HUDEP-2 (cell line): Measurements from ENCODE around the gene NDRG4.

ENCODE experiments used
- DNase-seq, 76 experiments: peaks; one replicate each; lab custom pipeline; 2025; ENCODE audit not compliant: unreplicated experiment in 76 of 76; lab: John Stamatoyannopoulos, UW

Gene NDRG4

DNA sequence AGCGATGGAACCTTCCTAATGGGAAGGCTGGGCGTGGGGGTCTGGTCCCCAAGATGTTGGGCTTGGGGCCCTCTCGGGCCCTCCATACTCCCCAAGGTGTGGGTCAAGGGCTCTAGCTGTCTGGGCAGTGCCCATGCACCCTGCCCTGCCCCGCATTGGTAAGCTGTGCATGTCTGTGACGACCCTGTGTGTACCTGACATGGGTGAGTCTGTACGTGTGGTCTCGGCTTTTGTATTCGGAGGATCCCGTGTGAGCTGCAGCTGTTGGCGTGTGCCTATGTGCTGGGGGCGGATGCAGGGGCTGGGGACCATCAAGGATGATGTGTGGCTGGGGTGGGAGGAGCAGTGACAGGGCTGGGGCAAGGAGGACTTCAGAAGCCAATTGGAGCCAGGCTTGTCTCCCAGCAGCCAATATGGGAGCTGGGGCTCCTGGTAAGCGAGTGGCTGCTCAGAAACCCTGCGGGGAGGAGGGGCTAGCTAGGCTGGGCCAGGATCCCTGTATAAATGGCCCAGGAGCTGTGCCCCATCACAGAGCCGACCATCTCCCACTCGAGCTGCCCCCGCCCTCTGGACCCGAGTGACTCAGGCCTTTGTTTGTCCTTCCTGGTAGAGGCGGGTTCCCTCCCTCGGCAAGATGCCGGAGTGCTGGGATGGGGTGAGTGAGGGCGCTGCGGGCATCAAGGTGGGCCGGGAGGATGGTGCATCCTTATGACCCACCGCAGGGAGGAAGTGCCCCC, at the start of gene NDRG4:
NDRG4 (plus strand) TSS at position 529 of the 737 bp plus-strand sequence; CDS start at position 635, 106 bp downstream.
- DNase-seq = peak in 30 of 76 experiments; percentile 18 to 55 (median 34)

DNA sequence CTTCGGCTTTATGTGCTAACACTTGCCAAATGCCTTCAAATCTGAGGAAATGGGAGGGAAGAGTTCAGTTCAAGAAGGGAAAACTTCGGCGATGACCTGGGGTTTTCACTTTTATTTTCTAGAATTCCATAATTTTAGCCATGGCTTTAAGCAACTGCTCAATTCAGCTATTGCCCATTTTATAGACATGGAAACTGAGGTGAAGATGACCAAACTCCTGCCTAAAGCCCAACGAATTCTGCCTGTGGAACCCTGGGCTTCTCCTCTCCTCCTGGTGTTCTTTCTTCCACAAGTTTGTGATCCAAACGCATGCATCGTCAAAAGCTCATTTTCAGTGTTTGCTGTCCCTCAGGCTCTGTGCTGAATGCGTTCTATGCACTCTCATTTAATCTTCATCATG, 49.4 kb upstream of the NDRG4 start:
- no peak for DNase-seq

DNA sequence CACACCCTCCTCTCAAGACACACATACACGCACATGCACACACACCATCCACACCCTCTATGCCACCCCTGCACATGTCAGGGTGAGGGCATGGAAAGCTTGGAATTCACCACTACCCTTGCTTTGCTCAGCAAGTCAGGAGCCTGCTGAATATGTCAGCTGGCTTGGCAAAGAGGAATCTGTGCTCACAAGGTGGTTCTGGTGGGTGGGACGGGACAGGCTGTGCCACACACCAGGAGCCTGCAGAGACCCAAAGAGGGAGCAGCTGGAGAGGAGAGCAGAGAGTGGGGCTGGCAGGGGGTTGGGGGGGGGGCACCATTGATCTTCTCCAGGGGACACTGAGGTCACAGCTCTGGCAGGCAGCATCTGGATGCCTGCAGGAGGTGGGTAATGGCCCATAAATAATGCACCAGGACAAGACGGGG, 48.7 kb upstream of the NDRG4 start:
- DNase-seq = no peak

GRCh38 chr16:58451945-58452401, 48.0 kb upstream of the NDRG4 start:
- DNase-seq = peak in 16 of 76 experiments; percentile 7 to 33 (median 20)

GRCh38 chr16:58452640-58453039, 47.3 kb upstream of the NDRG4 start:
- DNase-seq = no peak

DNA sequence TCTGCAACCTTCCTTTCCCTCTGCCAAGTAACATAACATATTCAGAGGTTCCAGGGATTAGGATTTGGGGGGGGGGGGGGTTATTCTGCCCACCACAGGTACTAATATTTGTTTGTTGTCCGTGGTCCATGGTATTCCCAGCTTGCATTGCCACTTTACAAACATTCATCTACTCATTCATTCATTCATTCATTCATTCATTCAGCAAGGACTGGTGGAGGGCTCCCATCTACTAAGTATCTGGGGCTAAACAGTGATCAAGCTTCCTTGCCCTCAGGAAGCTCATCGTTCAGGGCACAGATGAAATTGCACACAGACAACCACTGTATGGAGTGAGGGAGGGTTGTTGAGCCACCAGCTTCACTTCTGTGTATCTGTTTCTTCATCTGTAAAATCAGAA, 45.8 kb upstream of the NDRG4 start:
- DNase-seq = no peak

GRCh38 chr16:58454856-58455255, 45.1 kb upstream of the NDRG4 start:
- no peak for DNase-seq

DNA sequence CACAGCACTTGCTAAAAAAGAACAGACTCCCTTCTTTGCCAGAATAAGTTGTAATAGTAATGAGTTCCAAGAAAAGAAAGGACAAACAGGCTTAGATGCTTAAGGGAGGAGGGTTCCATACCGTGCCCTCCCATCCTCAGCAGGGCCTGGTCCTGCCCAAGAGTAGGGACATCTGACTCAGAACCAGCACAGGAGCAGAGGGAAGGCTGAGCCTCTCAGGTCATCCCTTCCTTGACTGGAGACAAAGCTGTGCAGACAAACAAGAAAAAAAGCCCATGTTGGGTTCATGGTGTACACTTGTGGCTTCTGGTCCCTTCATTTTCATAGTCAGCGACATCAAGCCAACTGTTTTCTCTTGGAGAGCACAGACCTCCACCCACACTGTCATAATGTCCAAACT, 44.2 kb upstream of the NDRG4 start:
- DNase-seq = peak in 1 of 76 experiments; percentile 30

GRCh38 chr16:58456193-58456592, 43.8 kb upstream of the NDRG4 start:
- peak in 52 of 76 experiments; percentile 8 to 69 (median 38) for DNase-seq

DNA sequence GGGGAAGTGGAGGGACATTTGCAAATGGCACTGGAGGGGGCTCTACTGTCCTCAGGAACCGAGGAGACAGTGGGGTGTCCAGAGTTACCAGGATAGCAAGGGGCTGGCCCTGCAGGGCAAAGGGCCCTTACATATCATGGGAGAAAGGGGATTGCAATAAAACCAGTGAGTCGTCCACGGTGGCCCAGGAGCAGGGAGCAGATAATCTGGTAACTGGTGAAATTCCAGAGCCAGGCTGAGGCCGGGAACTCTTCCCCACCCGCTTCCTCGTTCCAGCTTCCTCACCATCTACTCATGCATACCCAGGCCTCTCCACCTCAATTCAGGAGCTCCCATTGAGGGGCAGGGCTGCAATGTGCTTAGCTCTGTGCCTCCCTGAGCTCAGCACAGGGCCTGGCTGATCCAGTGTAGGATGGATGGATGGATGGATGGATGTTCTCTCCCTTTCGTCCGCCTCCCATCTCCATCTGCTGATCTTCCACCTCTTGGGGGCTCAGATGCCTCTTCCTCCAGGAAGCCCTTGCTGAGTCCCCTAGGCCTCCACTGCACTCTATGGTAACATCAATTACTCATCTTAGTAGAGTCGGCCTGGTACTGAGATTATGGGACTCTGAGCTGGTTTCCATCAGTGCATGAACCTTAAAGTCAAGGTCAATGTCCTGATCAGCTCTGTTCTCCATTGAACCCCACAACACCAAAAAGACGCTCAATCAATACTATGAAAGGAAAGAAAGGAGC, 41.2 kb upstream of the NDRG4 start:
- no peak for DNase-seq

GRCh38 chr16:58459344-58460218, 40.4 kb upstream of the NDRG4 start:
- peak in 45 of 76 experiments; percentile 5 to 70 (median 29) for DNase-seq

DNA sequence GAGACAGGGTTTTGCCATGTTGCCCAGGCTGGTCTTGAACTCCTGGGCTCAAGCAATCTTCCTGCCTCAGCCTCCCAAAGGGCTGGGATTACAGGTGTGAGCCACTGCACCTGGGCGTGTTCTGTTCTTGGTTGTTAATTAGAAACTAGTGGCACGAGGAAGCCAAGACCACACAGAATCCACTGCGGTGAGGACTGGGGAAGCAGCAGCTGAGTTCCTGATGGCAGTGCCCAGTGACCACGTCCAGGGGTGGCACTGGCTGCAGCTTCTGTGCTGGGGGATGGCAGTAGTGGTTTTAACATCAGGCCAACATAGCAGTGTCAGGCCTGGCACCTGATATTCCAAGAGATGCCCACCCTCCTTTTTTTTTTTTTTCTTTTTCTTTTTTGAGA, 39.7 kb upstream of the NDRG4 start:
- no peak for DNase-seq

GRCh38 chr16:58461056-58461455, 38.9 kb upstream of the NDRG4 start:
- DNase-seq = no peak

- no peak for DNase-seq
Observed at GRCh38 chr16:58461640-58462039, 38.3 kb upstream of the NDRG4 start.

DNA sequence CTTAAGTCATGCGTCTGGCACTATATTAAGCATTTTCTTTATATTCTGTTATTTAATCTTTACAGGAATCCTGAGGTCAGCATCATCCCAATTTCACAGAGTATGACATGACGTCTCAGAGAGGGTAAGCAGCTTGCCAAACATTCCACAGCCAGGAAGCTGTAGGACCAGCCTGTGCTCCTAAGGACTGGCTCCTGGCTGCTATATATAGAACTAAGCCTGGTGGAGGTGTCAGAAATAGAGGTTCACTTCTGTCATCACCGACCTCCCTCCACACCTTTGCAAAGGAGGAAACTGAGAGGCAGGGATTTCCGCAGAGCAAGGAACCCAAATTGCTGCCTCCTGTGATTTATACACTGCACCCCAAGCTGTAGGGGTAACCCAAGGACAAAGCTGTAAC, 37.9 kb upstream of the NDRG4 start:
- DNase-seq = no peak

DNA sequence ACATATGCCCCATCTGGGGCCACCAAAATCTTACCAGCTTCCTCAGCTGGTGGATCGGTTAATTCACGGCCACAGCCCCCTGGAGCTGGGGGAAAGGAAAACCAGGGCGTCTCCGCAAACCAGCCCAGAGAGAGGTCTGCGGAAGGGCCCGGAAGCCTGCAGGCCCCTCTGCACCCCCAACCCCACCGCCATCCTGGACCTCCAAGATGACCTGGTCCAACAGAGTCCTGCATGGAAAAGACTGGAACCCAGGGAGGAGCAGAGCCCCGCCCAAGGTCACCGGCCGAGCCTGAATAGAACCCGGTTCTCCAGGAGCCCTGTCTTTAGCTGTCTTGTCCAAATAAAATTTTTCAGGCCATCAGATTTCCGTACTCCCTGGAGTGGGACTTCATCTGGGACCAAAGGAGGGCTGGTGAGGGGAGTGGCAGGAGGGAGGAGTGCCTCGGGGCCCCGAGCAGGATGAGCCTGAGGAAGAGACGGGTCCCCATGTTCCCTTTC, 37.4 kb upstream of the NDRG4 start:
- DNase-seq = no peak

DNA sequence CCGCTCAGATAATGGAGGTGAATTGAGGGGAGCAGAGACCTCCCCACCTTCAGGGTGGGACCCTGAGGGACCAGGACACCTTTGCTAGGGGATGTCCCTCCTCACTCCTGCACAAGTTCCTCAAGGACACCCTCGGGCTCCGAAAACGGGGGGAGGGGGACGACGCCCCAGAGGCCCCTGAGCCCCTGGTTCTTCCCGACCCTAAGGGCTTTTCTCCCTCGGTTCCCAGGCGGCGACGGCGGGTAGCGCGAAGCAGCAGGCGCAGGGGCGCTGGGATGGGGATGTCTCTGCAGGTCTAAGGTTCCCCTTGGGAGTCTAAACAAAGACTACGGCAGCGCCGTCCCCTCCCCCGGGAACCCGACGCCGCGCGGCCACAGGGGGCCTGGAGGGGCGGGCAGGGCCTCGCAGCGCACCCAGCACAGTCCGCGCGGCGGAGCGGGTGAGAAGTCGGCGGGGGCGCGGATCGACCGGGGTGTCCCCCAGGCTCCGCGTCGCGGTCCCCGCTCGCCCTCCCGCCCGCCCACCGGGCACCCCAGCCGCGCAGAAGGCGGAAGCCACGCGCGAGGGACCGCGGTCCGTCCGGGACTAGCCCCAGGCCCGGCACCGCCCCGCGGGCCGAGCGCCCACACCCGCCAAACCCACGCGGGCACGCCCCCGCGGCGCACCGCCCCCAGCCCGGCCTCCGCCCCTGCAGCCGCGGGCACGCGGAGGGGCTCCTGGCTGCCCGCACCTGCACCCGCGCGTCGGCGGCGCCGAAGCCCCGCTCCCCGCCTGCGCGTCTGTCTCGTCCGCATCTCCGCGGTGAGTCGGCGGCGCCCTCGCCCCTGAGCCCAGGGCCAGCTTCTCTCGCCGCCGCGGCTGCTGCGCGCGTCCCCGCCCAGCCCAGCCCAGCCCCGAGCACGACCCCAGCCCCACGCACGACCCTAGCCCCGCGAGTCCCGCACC, 36.7 kb upstream of the NDRG4 start:
- DNase-seq = peak in 1 of 76 experiments; percentile 15

DNA sequence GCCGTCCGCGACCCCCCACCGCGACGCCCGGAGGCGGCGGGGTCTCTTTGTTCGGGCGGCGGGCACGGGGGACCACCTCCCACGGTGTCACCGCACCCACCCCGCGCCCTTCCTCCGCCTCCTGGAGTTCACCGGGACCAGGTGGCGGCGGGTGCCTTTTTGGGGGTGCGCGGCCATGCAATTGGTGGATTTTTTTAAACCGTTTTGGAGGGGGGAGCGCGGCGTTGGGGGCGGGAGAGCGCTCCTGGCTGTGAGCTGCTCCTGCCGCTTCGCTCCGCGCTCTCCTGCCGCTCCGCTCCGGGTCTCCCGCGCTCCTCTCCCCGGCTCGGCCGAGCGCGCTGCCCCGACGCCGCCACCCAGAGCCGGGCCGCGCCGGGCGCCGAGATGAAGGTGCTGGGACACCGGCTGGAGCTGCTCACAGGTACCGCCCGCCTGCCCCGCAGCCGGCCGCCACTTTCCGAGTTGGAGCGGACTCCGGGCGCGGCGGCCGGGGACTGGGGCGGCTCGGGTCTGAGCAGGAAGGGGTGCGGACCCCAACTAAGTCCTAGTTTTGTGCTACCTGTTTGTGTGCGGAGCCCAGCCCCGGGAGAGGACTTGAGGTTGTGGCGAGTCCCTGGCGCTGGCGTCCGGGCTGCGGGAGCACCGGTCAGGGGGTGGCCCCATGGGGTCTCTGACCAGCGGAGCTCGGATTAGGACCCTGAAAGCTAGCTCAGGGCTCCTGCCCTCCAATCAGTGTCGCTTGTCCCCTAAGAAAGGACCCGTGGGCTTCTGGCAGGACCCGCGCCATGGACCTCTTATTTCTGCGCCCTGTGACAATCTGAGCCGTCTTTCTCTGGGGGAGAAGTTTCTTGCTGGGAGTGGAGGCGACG, 35.7 kb upstream of the NDRG4 start:
- peak in 3 of 76 experiments; percentile 13 for DNase-seq
